ENCODE results near the gene ZSCAN26.

Gene ZSCAN26

GRCh38 chr6:28323813-28324424 lies 57.0 kb downstream of the ZSCAN26 start:
- no peak for DNase-seq

GRCh38 chr6:28326371-28326948 lies 59.5 kb downstream of the ZSCAN26 start:
- no peak for DNase-seq

Data from CD4-positive, alpha-beta T cell treated with Interleukin-4 for 4 hours (primary cell).